SK-N-SH treated with all-trans-retinoic acid at 6 μM for 48 hours (cell line): ENCODE measurements around the gene ZKSCAN4.

Experiments used
- ARNTL ChIP-seq: fragments of 450-650 bp; formaldehyde crosslinking; IDR thresholded peaks from 2 replicates; pipeline ENCODE4 v1.5.0; 2020; ENCODE audit warnings: low read depth, mild to moderate bottlenecking, moderate library complexity, borderline replicate concordance
- RARB ChIP-seq: fragments of 250-450 bp; sonication (Bioruptor Pico); IDR thresholded peaks from 2 replicates; pipeline ENCODE4 v1.8.0; 2021; ENCODE audit warnings: mild to moderate bottlenecking, moderate library complexity
- TF ChIP-seq, protein P1 (sequence below): fragments of 250-450 bp; sonication (Bioruptor Pico); IDR thresholded peaks from 2 replicates; pipeline ENCODE4 v1.5.1; 2020; ENCODE audit warnings: low read depth, mild to moderate bottlenecking, moderate library complexity

- TF ChIP-seq ARNTL (CRISPR knock-in tag), result no peak
- no peak for TF ChIP-seq RARB (CRISPR knock-in tag)
- TF ChIP-seq, protein P1, sequence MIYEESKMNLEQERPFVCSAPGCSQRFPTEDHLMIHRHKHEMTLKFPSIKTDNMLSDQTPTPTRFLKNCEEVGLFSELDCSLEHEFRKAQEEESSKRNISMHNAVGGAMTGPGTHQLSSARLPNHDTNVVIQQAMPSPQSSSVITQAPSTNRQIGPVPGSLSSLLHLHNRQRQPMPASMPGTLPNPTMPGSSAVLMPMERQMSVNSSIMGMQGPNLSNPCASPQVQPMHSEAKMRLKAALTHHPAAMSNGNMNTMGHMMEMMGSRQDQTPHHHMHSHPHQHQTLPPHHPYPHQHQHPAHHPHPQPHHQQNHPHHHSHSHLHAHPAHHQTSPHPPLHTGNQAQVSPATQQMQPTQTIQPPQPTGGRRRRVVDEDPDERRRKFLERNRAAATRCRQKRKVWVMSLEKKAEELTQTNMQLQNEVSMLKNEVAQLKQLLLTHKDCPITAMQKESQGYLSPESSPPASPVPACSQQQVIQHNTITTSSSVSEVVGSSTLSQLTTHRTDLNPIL (CRISPR knock-in tag), result no peak
These were observed 29.4 kb upstream of the ZKSCAN4 start, which contains the start of gene PGBD1 for GRCh38 chr6:28281288-28282064.
